IgD-negative memory B cell (primary cell): ENCODE results near the gene RASGRF2. TPM values are rescaled to one million over a fixed set of nuclear protein-coding genes. Genes with fewer than 3 reads are reported as not detected.

Experiments used
- H3K27ac Mint-ChIP-seq, 3 donors: one replicate each; pipeline ENCODE4 v1.8.0; 2020 to 2022; ENCODE audit warnings: mild to moderate bottlenecking in 3 of 3, mixed read lengths in 3 of 3, moderate library complexity in 1 of 3
- H3K27me3 Mint-ChIP-seq: one replicate; pipeline ENCODE4 v1.8.0; 2021; ENCODE audit warnings: mixed read lengths
- H3K36me3 Mint-ChIP-seq: one replicate; pipeline ENCODE4 v1.8.0; 2020; ENCODE audit warnings: mild to moderate bottlenecking, mixed read lengths
- H3K4me1 Mint-ChIP-seq, 3 donors: one replicate each; pipeline ENCODE4 v1.8.0; 2020 to 2022; ENCODE audit warnings: mixed read lengths in 3 of 3, mild to moderate bottlenecking in 1 of 3
- H3K4me3 Mint-ChIP-seq, 4 donors: one replicate each; pipeline ENCODE4 v1.8.0; 2020 to 2022; ENCODE audit warnings: mild to moderate bottlenecking in 4 of 4, mixed read lengths in 4 of 4, moderate library complexity in 3 of 4
- H3K9me3 Mint-ChIP-seq, 3 donors: one replicate each; pipeline ENCODE4 v1.8.0; 2020 to 2021; ENCODE audit warnings: mixed read lengths in 3 of 3, mild to moderate bottlenecking in 1 of 3
- polyA plus RNA-seq: library from polyadenylated mRNA; unstranded; fragments of 300-500 nt; fragmentation: Illumina TruSeq; gene quantifications from one replicate; pipeline ENCODE4 v1.2.3, GENCODE V29; 2021

RASGRF2 gene
- polyA plus RNA-seq, 1 donor from 2014 or later: 0.46 TPM

- H3K27ac Mint-ChIP-seq: no peak overlapping the region
- no peak overlapping the region for H3K4me3 Mint-ChIP-seq
- H3K9me3 Mint-ChIP-seq: no peaks in the 10 kb centered on the region
- H3K27me3 Mint-ChIP-seq: no peaks in the 10 kb centered on the region
- peaks cover 1% of the 10 kb centered on the region for H3K36me3 Mint-ChIP-seq
- H3K4me1 Mint-ChIP-seq: no peaks in the 10 kb centered on the region
Measured at GRCh38 chr5:81226286-81226685, 266.1 kb downstream of the RASGRF2 start.

- no peaks in the 10 kb centered on the region for H3K27me3 Mint-ChIP-seq
- H3K36me3 Mint-ChIP-seq: peaks cover 1% of the 10 kb centered on the region
- no peak overlapping the region for H3K27ac Mint-ChIP-seq
- no peaks in the 10 kb centered on the region for H3K4me1 Mint-ChIP-seq
- no peaks in the 10 kb centered on the region for H3K9me3 Mint-ChIP-seq
- no peak overlapping the region for H3K4me3 Mint-ChIP-seq
Measured at GRCh38 chr5:81226949-81227348, 266.8 kb downstream of the RASGRF2 start.

GRCh38 chr5:81228084-81228483 lies 267.9 kb downstream of the RASGRF2 start:
- H3K36me3 Mint-ChIP-seq: no peaks in the 10 kb centered on the region
- no peaks in the 10 kb centered on the region for H3K9me3 Mint-ChIP-seq
- no peaks in the 10 kb centered on the region for H3K4me1 Mint-ChIP-seq
- no peak overlapping the region for H3K4me3 Mint-ChIP-seq
- no peak overlapping the region for H3K27ac Mint-ChIP-seq
- H3K27me3 Mint-ChIP-seq: no peaks in the 10 kb centered on the region

- Mint-ChIP-seq H3K36me3 (no peaks in the 10 kb centered on the region), H3K27ac (no peak overlapping the region), H3K9me3 (no peaks in the 10 kb centered on the region), H3K27me3 (no peaks in the 10 kb centered on the region), H3K4me3 (no peak overlapping the region), H3K4me1 (peaks cover 0 to 2% (median 0%) of the 10 kb centered on the region in 3 donors)
Measured at GRCh38 chr5:81230416-81230815, 270.3 kb downstream of the RASGRF2 start.

- Mint-ChIP-seq H3K27ac (no peak overlapping the region), H3K27me3 (no peaks in the 10 kb centered on the region), H3K9me3 (peaks cover 0 to 3% (median 0%) of the 10 kb centered on the region in 3 donors), H3K4me3 (no peak overlapping the region), H3K36me3 (no peaks in the 10 kb centered on the region), H3K4me1 (peaks cover 0 to 2% (median 1%) of the 10 kb centered on the region in 3 donors)
Measured at GRCh38 chr5:81232464-81233079, 272.4 kb downstream of the RASGRF2 start.

GRCh38 chr5:81233080-81233634 lies 273.0 kb downstream of the RASGRF2 start, which contains the start of gene CKMT2:
Gene CKMT2 (plus strand): TSS chr5:81233322. CDS start chr5:81251133, 17,811 bp downstream.
- H3K36me3 Mint-ChIP-seq: no peaks in the 10 kb centered on the region
- H3K4me1 Mint-ChIP-seq: peaks cover 0 to 2% (median 1%) of the 10 kb centered on the region in 3 donors
- peak within 1 kb of the TSS in 1 of 4 donors; percentile 43 for H3K4me3 Mint-ChIP-seq
- H3K9me3 Mint-ChIP-seq: peaks cover 0 to 3% (median 0%) of the 10 kb centered on the region in 3 donors
- H3K27me3 Mint-ChIP-seq: no peaks in the 10 kb centered on the region
- no peak within 1 kb of the TSS for H3K27ac Mint-ChIP-seq

- no peaks in the 10 kb centered on the region for H3K27me3 Mint-ChIP-seq
- no peak overlapping the region for H3K4me3 Mint-ChIP-seq
- no peaks in the 10 kb centered on the region for H3K36me3 Mint-ChIP-seq
- peaks cover 0 to 4% (median 3%) of the 10 kb centered on the region in 3 donors for H3K9me3 Mint-ChIP-seq
- H3K4me1 Mint-ChIP-seq: peaks cover 0 to 2% (median 1%) of the 10 kb centered on the region in 3 donors
- no peak overlapping the region for H3K27ac Mint-ChIP-seq
Measured at GRCh38 chr5:81234299-81234698, 274.1 kb downstream of the RASGRF2 start.

GRCh38 chr5:81234801-81235200 lies 274.6 kb downstream of the RASGRF2 start:
- no peaks in the 10 kb centered on the region for H3K36me3 Mint-ChIP-seq
- peaks cover 0 to 4% (median 3%) of the 10 kb centered on the region in 3 donors for H3K9me3 Mint-ChIP-seq
- no peak overlapping the region for H3K27ac Mint-ChIP-seq
- H3K27me3 Mint-ChIP-seq: no peaks in the 10 kb centered on the region
- peaks cover 0 to 2% (median 1%) of the 10 kb centered on the region in 3 donors for H3K4me1 Mint-ChIP-seq
- H3K4me3 Mint-ChIP-seq: no peak overlapping the region

- H3K27ac Mint-ChIP-seq: no peak overlapping the region
Measured at GRCh38 chr5:81235287-81236072, 275.3 kb downstream of the RASGRF2 start.

GRCh38 chr5:81238460-81238859 lies 278.3 kb downstream of the RASGRF2 start:
- Mint-ChIP-seq H3K27ac (no peak overlapping the region), H3K4me1 (peaks cover 0 to 1% (median 0%) of the 10 kb centered on the region in 3 donors), H3K9me3 (peaks cover 0 to 4% (median 3%) of the 10 kb centered on the region in 3 donors), H3K36me3 (no peaks in the 10 kb centered on the region), H3K27me3 (no peaks in the 10 kb centered on the region), H3K4me3 (no peak overlapping the region)

More at GRCh38 chr5:81235287-81236072, 275.3 kb downstream of the RASGRF2 start:
- Mint-ChIP-seq H3K4me1 (peaks cover 0 to 2% (median 1%) of the 10 kb centered on the region in 3 donors), H3K27me3 (no peaks in the 10 kb centered on the region), H3K9me3 (peaks cover 0 to 4% (median 3%) of the 10 kb centered on the region in 3 donors), H3K4me3 (no peak overlapping the region), H3K36me3 (no peaks in the 10 kb centered on the region)

GRCh38 chr5:81239613-81240012 lies 279.4 kb downstream of the RASGRF2 start:
- Mint-ChIP-seq H3K36me3 (no peaks in the 10 kb centered on the region), H3K27me3 (no peaks in the 10 kb centered on the region), H3K4me1 (peaks cover 0 to 1% (median 0%) of the 10 kb centered on the region in 3 donors), H3K4me3 (no peak overlapping the region), H3K27ac (no peak overlapping the region), H3K9me3 (peaks cover 0 to 4% (median 3%) of the 10 kb centered on the region in 3 donors)

- H3K36me3 Mint-ChIP-seq: no peaks in the 10 kb centered on the region
- H3K4me3 Mint-ChIP-seq: no peak overlapping the region
- no peaks in the 10 kb centered on the region for H3K27me3 Mint-ChIP-seq
- peaks cover 0 to 1% (median 0%) of the 10 kb centered on the region in 3 donors for H3K4me1 Mint-ChIP-seq
- peaks cover 0 to 4% (median 3%) of the 10 kb centered on the region in 3 donors for H3K9me3 Mint-ChIP-seq
- H3K27ac Mint-ChIP-seq: no peak overlapping the region
Measured at GRCh38 chr5:81241001-81241400, 280.8 kb downstream of the RASGRF2 start.

- Mint-ChIP-seq H3K27me3 (no peaks in the 10 kb centered on the region), H3K9me3 (peaks cover 0 to 4% (median 0%) of the 10 kb centered on the region in 3 donors), H3K36me3 (no peaks in the 10 kb centered on the region), H3K27ac (no peak overlapping the region), H3K4me1 (no peaks in the 10 kb centered on the region), H3K4me3 (no peak overlapping the region)
Measured at GRCh38 chr5:81241961-81242648, 281.9 kb downstream of the RASGRF2 start.

GRCh38 chr5:81242906-81243436 lies 282.8 kb downstream of the RASGRF2 start:
- no peaks in the 10 kb centered on the region for H3K36me3 Mint-ChIP-seq
- H3K27ac Mint-ChIP-seq: no peak overlapping the region
- H3K4me3 Mint-ChIP-seq: no peak overlapping the region
- H3K4me1 Mint-ChIP-seq: no peaks in the 10 kb centered on the region
- peaks cover 0 to 4% (median 0%) of the 10 kb centered on the region in 3 donors for H3K9me3 Mint-ChIP-seq
- no peaks in the 10 kb centered on the region for H3K27me3 Mint-ChIP-seq
